T-cell (primary cell): ENCODE data around the gene FAM9C. TPM values are rescaled to one million over a fixed set of nuclear protein-coding genes. Genes with fewer than 3 reads are reported as not detected.

ENCODE experiments used
- ATAC-seq, 4 experiments: fragments of 200-7000 bp in 3 of 4; fragments of 150-1000 bp in 1 of 4; cut with Tn5 transposase; replicated peaks in 1 of 4; 1 replicate in 3 of 4; 2 replicates in 1 of 4; pipeline ENCODE4 v1.10.0; 2021; ENCODE audit warnings: moderate library complexity in 3 of 4, mild to moderate bottlenecking in 2 of 4, moderate number of reproducible peaks in 1 of 4
- CTCF ChIA-PET, 2 donors: fragments of 300-600 bp; sonication (Branson Sonifier 250); formaldehyde crosslinking; loops; one replicate each; lab custom pipeline; 2022; ENCODE audit warnings: antibody characterized with exemption in 2 of 2; lab: Charles Lee
- POLR2A ChIA-PET, 2 donors: fragments of 300-600 bp; sonication (Branson Sonifier 250); formaldehyde crosslinking; loops; one replicate each; lab custom pipeline; 2022; ENCODE audit warnings: antibody characterized with exemption in 2 of 2; lab: Charles Lee
- DNase-seq, 35 experiments: peaks; one replicate each; pipeline versions ENCODE4 v3.0.0 to v3.0.0-alpha.2; 2013 to 2023
- H3K27ac ChIP-seq: one replicate; pipeline ENCODE4 v1.5.1; 2013; ENCODE audit warnings: low read length
- H3K27me3 ChIP-seq, 2 experiments: replicated peaks in 1 of 2; 1 replicate in 1 of 2; 2 replicates in 1 of 2; pipeline versions ENCODE4 v1.6.1 to v1.7.0; 2013; ENCODE audit warnings: low read length in 1 of 2, mixed read lengths in 1 of 2; ENCODE audit not compliant: control insufficient read depth in 2 of 2, insufficient read depth in 2 of 2; ENCODE audit errors: extremely low read depth in 1 of 2
- H3K36me3 ChIP-seq, 2 donors: 1 replicate in 1 of 2; 2 replicates in 1 of 2; pipeline versions ENCODE4 v1.6.1 to v1.7.0; 2013; ENCODE audit warnings: low read length in 1 of 2; ENCODE audit not compliant: control insufficient read depth in 2 of 2, insufficient read depth in 1 of 2; ENCODE audit errors: extremely low read depth in 1 of 2
- H3K4me1 ChIP-seq, 2 experiments: 1 replicate in 1 of 2; 2 replicates in 1 of 2; pipeline versions ENCODE4 v1.6.1 to v1.7.0; 2013; ENCODE audit warnings: low read length in 2 of 2, mixed read lengths in 1 of 2; ENCODE audit not compliant: insufficient read depth in 2 of 2, control insufficient read depth in 1 of 2; ENCODE audit errors: extremely low read depth in 1 of 2
- H3K4me3 ChIP-seq, 2 donors: 1 replicate in 1 of 2; 2 replicates in 1 of 2; pipeline versions ENCODE4 v1.5.1 to v1.7.0; 2013; ENCODE audit warnings: mild to moderate bottlenecking in 2 of 2, low read length in 1 of 2, moderate library complexity in 1 of 2; ENCODE audit not compliant: control insufficient read depth in 1 of 2; ENCODE audit errors: extremely low read depth in 1 of 2
- H3K9me3 ChIP-seq: 2 replicates; pipeline ENCODE4 v1.7.0; 2013
- H3K27ac Mint-ChIP-seq, 2 donors: one replicate each; pipeline ENCODE4 v1.8.0; 2020 to 2021; ENCODE audit warnings: mild to moderate bottlenecking in 2 of 2, mixed read lengths in 2 of 2
- H3K27me3 Mint-ChIP-seq, 2 donors: one replicate each; pipeline ENCODE4 v1.8.0; 2021 to 2022; ENCODE audit warnings: mixed read lengths in 2 of 2
- H3K36me3 Mint-ChIP-seq: one replicate; pipeline ENCODE4 v1.8.0; 2021; ENCODE audit warnings: mixed read lengths
- H3K4me1 Mint-ChIP-seq, 3 donors: one replicate each; pipeline ENCODE4 v1.8.0; 2020 to 2022; ENCODE audit warnings: mixed read lengths in 3 of 3, mild to moderate bottlenecking in 1 of 3
- H3K4me3 Mint-ChIP-seq, 3 donors: one replicate each; pipeline ENCODE4 v1.8.0; 2020 to 2022; ENCODE audit warnings: mild to moderate bottlenecking in 3 of 3, mixed read lengths in 3 of 3, moderate library complexity in 3 of 3
- H3K9me3 Mint-ChIP-seq, 3 donors: one replicate each; pipeline ENCODE4 v1.8.0; 2020 to 2022; ENCODE audit warnings: mixed read lengths in 3 of 3
- WGBS: methylation state at CpG from one replicate; pipeline ENCODE4 v1.1.5; 2013; ENCODE audit warnings: missing lambda C conversion rate; ENCODE audit not compliant: insufficient coverage; 5-methylcytosine and 5-hydroxymethylcytosine counted together
- total RNA-seq, 35 experiments: library from RNA in 6 of 35; stranded (reverse) in 6 of 35; fragments of 120-200 nt in 1 of 35; gene quantifications; one replicate each; pipeline versions ENCODE4 v1.2.1 to v1.2.4 and lab custom pipeline; 2013 to 2026

Gene FAM9C
- total RNA-seq, 5 donors from 2014 or later (not counting 1 experiment from before 2014, with no cell fraction given), result not detected

DNA sequence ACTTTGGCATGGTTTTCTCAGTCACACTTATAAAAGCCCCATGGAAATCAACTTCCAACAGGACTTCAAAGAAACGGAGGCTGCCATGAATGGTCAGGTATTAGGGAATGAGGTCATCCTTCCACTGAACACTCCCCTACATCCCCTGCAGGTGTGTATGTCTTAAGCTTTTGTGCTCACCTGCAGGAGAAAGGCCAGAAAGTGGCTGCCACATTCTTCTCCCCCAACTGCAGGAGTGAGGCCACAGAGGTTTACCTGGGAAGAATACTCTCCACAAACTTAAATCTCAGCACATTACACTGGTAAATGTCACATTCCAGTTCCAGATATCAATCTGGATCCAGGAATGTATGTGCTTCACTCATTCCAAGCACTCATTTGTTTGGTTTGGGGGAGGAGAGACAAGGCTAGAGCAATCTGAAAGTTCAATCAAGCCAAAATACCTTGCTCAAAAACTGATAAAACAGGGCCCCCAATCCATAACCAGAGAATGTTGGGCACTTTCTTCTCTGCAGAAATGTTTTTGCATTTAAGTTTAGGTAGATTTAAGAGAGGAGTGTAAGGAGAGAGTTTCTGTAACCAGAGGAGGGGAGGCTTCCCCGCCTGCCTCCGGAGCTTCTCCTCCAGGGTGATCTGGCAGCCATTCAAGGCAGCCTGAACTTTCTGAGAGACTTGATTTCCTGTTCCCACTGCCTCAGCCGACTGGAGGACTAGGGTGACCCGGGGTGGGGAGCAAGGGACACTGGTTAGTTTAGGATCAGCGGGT, 15.4 kb downstream of the FAM9C start:
- H3K4me1 ChIP-seq, result peaks cover 49 to 54% of the 10 kb centered on the region in 2 experiments
- Mint-ChIP-seq H3K4me1 (peaks cover 71 to 84% (median 78%) of the 10 kb centered on the region in 3 donors), H3K36me3 (no peaks in the 10 kb centered on the region), H3K4me3 (peak overlapping the region in 2 of 3 donors; percentile 6 to 64), H3K27me3 (peaks cover 0 to 44% of the 10 kb centered on the region in 2 donors), H3K27ac (peak overlapping the region; percentile 94 to 99), H3K9me3 (no peaks in the 10 kb centered on the region)
- H3K36me3 ChIP-seq, result no peaks in the 10 kb centered on the region
- H3K27me3 ChIP-seq, result no peaks in the 10 kb centered on the region
- POLR2A ChIA-PET, result no interaction called here
- no peak overlapping the region for H3K4me3 ChIP-seq
- ATAC-seq, result peak in 3 of 4 experiments; percentile 41 to 46 (median 45)
- H3K27ac ChIP-seq, result peak overlapping the region; percentile 67
- no peaks in the 10 kb centered on the region for H3K9me3 ChIP-seq
- WGBS, result 8% methylated on average over 2 of the region's 6 CpGs
- DNase-seq, result peak in 11 of 35 experiments; percentile 4 to 43 (median 10)
- CTCF ChIA-PET, result interaction anchor here in 1 of 2 donors (1.5 to 2.2 kb wide), 2 partner anchors 22 to 82 kb away, joined by 3 to 13 read pairs; no protein-coding TSS in a partner anchor

DNA sequence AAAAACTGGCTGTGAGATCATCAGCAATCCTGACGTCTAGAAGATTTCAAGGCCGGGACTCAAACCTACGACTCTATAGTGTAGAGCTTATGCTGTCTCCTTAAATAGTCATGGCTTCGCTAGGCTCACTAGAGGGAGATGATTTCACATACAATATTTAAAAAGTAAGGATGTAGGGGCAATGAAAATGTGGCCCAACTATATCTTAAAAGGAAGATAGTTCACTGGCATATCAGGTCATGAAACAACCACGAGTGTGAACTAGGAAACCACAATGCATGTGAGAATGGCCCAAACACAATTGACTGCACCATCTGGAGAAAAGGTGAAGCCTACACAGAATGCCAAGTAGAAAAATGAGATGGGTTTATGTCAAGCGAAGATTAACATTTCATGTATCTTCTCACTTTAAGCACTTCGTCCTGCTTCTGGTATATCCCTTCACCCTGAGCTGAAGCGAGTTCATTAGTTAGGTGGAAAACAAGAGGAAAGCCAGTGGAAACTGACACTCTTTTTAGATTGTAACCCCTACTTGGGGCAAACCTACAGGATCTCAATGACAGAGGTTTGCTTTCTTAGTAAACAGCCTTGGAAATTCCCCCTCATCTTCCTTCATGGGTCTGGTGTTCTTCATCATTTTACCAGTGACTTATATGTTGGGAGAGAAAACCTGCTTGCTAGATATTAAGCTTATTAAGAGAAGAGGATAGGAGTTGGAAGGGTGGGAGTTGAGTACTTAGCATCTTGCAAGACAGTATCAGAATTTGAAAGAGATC, 17.4 kb downstream of the FAM9C start:
- ATAC-seq, result peak in 2 of 4 experiments; percentile 23 to 33

DNA sequence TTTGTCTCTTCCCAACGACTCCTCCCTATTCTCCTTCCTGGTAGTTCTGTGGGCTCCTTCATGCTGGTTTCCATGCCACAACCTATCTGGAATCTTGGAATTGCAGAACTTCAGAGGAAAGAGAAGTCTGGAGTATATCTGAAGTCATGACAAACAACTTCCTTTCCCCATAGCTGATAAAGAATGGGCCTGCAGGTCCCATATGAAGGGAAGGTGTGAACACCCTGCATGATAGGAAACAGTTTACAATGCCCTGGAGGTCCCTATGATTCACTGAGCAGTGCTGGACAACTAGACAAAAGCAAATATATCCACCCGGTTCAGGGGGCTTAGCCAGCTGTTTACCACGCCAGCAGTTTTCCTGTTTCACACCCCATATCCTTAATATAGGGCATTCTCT, 19.4 kb downstream of the FAM9C start:
- Mint-ChIP-seq H3K27me3 (peaks cover 0 to 39% of the 10 kb centered on the region in 2 donors), H3K27ac (peak overlapping the region; percentile 86 to 99), H3K9me3 (no peaks in the 10 kb centered on the region), H3K4me1 (peaks cover 71 to 79% (median 72%) of the 10 kb centered on the region in 3 donors), H3K36me3 (no peaks in the 10 kb centered on the region), H3K4me3 (peak overlapping the region in 1 of 3 donors; percentile 48)
- Histone ChIP-seq H3K36me3 (no peaks in the 10 kb centered on the region), H3K27me3 (no peaks in the 10 kb centered on the region), H3K27ac (peak overlapping the region; percentile 83), H3K4me3 (no peak overlapping the region), H3K9me3 (no peaks in the 10 kb centered on the region), H3K4me1 (peaks cover 43 to 59% of the 10 kb centered on the region in 2 experiments)
- ATAC-seq (no peak), DNase-seq (no peak)
- 93% methylated on average over 2 of the region's 3 CpGs for WGBS
- ChIA-PET CTCF (no interaction called here), POLR2A (interaction anchor here in 1 of 2 donors (0.6 kb wide), 1 partner anchor 48 kb away, joined by 9 read pairs; no protein-coding TSS in a partner anchor)

More for the DNA sequence above, 17.4 kb downstream of the FAM9C start:
- Histone ChIP-seq H3K4me3 (no peak overlapping the region), H3K27me3 (no peaks in the 10 kb centered on the region), H3K4me1 (peaks cover 55 to 67% of the 10 kb centered on the region in 2 experiments), H3K9me3 (no peaks in the 10 kb centered on the region), H3K36me3 (no peaks in the 10 kb centered on the region), H3K27ac (peak overlapping the region; percentile 83)
- CTCF ChIA-PET, result interaction anchor here (0.5 to 2.2 kb wide), 8 partner anchors 24 to 82 kb away, joined by 3 to 13 read pairs (median 4); no protein-coding TSS in a partner anchor
- Mint-ChIP-seq H3K4me1 (peaks cover 88 to 90% (median 90%) of the 10 kb centered on the region in 3 donors), H3K36me3 (no peaks in the 10 kb centered on the region), H3K27ac (peak overlapping the region; percentile 86 to 99), H3K9me3 (no peaks in the 10 kb centered on the region), H3K27me3 (peaks cover 0 to 51% of the 10 kb centered on the region in 2 donors), H3K4me3 (peak overlapping the region in 1 of 3 donors; percentile 48)
- DNase-seq, result peak in 1 of 35 experiments; percentile 44
- POLR2A ChIA-PET, result interaction anchor here in 1 of 2 donors (0.6 to 1.0 kb wide), 2 partner anchors 21 to 49 kb away, joined by 5 to 10 read pairs; no protein-coding TSS in a partner anchor
- WGBS, result no CpG with 5 or more reads among the region's 8 CpGs

DNA sequence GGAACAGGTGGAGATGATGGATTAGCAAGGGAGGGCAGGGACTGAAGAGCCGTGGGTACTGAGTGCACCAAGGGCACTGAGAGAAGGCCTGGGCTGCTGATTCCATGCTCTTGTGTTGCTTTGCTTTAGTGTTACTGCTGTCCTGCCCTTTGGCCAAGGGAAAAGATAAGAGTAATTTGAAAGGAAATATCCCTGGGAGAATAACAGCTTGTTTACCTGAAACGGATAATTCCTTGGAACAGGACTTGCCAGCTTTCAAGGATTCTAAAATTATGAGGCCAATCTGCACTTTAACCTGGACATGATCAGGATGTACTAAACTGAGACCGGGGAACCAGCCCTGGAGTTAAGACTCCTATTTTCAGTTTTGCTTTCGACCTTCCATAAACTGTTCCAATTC, 20.4 kb downstream of the FAM9C start:
- Histone ChIP-seq H3K36me3 (no peaks in the 10 kb centered on the region), H3K4me3 (no peak overlapping the region), H3K4me1 (peaks cover 37 to 49% of the 10 kb centered on the region in 2 experiments), H3K27ac (peak overlapping the region; percentile 25), H3K9me3 (no peaks in the 10 kb centered on the region), H3K27me3 (no peaks in the 10 kb centered on the region)
- DNase-seq (no peak), ATAC-seq (no peak)
- no peaks in the 10 kb centered on the region for H3K36me3 Mint-ChIP-seq
- no peaks in the 10 kb centered on the region for H3K9me3 Mint-ChIP-seq
- ChIA-PET CTCF (interaction anchor here in 1 of 2 donors (1.3 kb wide), 1 partner anchor 10 kb away, joined by 3 read pairs; no protein-coding TSS in a partner anchor), POLR2A (interaction anchor here in 1 of 2 donors (0.5 kb wide), 1 partner anchor 32 kb away, joined by 5 read pairs; no protein-coding TSS in a partner anchor)
- H3K27me3 Mint-ChIP-seq, result peaks cover 0 to 32% of the 10 kb centered on the region in 2 donors
- H3K27ac Mint-ChIP-seq, result peak overlapping the region; percentile 84 to 91
- 100% methylated on average over 1 of the region's 4 CpGs for WGBS
- peaks cover 65 to 69% (median 66%) of the 10 kb centered on the region in 3 donors for H3K4me1 Mint-ChIP-seq
- H3K4me3 Mint-ChIP-seq, result no peak overlapping the region

DNA sequence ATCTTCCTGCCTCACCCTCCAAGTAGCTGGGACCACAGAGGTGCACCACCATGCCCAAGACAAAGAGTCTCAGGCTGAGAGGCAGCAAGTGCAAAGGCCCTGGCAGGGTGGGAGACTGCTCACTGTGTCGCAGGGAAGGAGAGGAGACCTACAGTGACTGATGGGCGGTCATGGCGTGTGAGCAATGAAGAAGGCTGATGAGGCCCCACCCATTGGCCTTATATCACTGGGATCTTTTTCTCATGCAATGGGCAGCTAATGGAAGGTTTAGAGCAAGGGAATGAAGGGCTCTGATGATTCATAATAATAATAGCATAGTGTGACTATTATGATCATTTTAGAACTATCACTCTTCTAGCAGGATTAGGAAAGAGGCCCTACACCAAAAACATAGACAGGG, 20.9 kb downstream of the FAM9C start:
- H3K4me3 ChIP-seq, result no peak overlapping the region
- H3K36me3 ChIP-seq, result no peaks in the 10 kb centered on the region
- ChIA-PET POLR2A (interaction anchor here (0.5 to 0.6 kb wide), 3 partner anchors 21 to 91 kb away, joined by 3 to 5 read pairs (median 3); no protein-coding TSS in a partner anchor), CTCF (interaction anchor here (1.0 to 1.3 kb wide), 2 partner anchors 10 to 464 kb away, joined by 3 read pairs; no protein-coding TSS in a partner anchor)
- ATAC-seq, result no peak
- H3K27ac Mint-ChIP-seq, result peak overlapping the region; percentile 84 to 91
- H3K36me3 Mint-ChIP-seq, result no peaks in the 10 kb centered on the region
- WGBS, result 100% methylated on average over 1 of the region's 3 CpGs
- H3K4me3 Mint-ChIP-seq, result no peak overlapping the region
- H3K4me1 ChIP-seq, result peaks cover 35 to 45% of the 10 kb centered on the region in 2 experiments
- H3K4me1 Mint-ChIP-seq, result peaks cover 61 to 65% (median 64%) of the 10 kb centered on the region in 3 donors
- no peaks in the 10 kb centered on the region for H3K9me3 Mint-ChIP-seq
- no peak for DNase-seq
- H3K27ac ChIP-seq, result peak overlapping the region; percentile 25
- H3K9me3 ChIP-seq, result no peaks in the 10 kb centered on the region
- no peaks in the 10 kb centered on the region for H3K27me3 ChIP-seq
- peaks cover 0 to 31% of the 10 kb centered on the region in 2 donors for H3K27me3 Mint-ChIP-seq
